ENCODE measurements around the gene MTARC2. TPM values are rescaled to one million over a fixed set of nuclear protein-coding genes. Genes with fewer than 3 reads are reported as not detected.

Gene MTARC2
- polyA plus RNA-seq, 2 donors = 5.0 to 6.0 TPM

GRCh38 chr1:220776720-220777326 lies 28.7 kb downstream of the MTARC2 start:
- Histone ChIP-seq H3K36me3 (ENCODE audit: control insufficient read depth in 2 of 2, insufficient read depth in 2 of 2, low read length in 1 of 2) (no peaks in the 10 kb centered on the region), H3K4me3 (ENCODE audit: low read depth in 1 of 2, low read length in 2 of 2) (no peak overlapping the region), H3K4me1 (ENCODE audit: control insufficient read depth in 2 of 2, insufficient read depth in 2 of 2, low read length in 1 of 2) (no peaks in the 10 kb centered on the region), H3K27ac (ENCODE audit: low read depth in 2 of 2, low read length in 1 of 2) (no peak overlapping the region), H3K27me3 (ENCODE audit: control insufficient read depth in 1 of 2, insufficient read depth in 2 of 2, low read length in 2 of 2) (no peaks in the 10 kb centered on the region), H3K9me3 (ENCODE audit: control insufficient read depth in 2 of 2, insufficient read depth in 1 of 2, low read depth in 1 of 2, low read length in 1 of 2) (no peaks in the 10 kb centered on the region)
- 30% methylated on average over 19 of the region's 19 CpGs for WGBS, 2 donors

DNA sequence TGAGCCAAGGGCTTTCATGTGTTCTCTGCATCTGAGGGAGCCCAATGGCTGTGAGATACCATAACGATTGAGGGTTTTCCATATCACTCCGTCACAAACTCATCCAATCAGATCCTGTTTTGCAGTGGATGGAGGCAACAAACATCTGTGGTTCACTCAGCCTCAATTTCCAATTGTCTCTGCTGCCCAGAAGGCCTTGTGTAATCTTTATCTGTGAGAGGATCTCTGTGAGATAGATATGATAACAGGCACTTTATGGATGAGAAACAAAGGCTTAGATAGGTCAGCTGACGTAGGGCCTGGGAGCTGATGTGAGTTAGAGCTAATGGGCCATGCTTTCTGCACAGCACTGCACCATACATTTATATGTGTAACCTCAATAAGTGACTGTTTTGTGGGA lies 35.3 kb downstream of the MTARC2 start:
- Histone ChIP-seq H3K4me3 (ENCODE audit: low read depth in 1 of 2, low read length in 2 of 2) (no peak overlapping the region), H3K36me3 (ENCODE audit: control insufficient read depth in 2 of 2, insufficient read depth in 2 of 2, low read length in 1 of 2) (peaks cover 0 to 3% of the 10 kb centered on the region in 2 donors), H3K27ac (ENCODE audit: low read depth in 2 of 2, low read length in 1 of 2) (no peak overlapping the region), H3K9me3 (ENCODE audit: control insufficient read depth in 2 of 2, insufficient read depth in 1 of 2, low read depth in 1 of 2, low read length in 1 of 2) (no peaks in the 10 kb centered on the region), H3K27me3 (ENCODE audit: control insufficient read depth in 1 of 2, insufficient read depth in 2 of 2, low read length in 2 of 2) (no peaks in the 10 kb centered on the region), H3K4me1 (ENCODE audit: control insufficient read depth in 2 of 2, insufficient read depth in 2 of 2, low read length in 1 of 2) (peaks cover 0 to 10% of the 10 kb centered on the region in 2 donors)
- 86 to 87% methylated on average over 3 of the region's 3 CpGs for WGBS, 2 donors

DNA sequence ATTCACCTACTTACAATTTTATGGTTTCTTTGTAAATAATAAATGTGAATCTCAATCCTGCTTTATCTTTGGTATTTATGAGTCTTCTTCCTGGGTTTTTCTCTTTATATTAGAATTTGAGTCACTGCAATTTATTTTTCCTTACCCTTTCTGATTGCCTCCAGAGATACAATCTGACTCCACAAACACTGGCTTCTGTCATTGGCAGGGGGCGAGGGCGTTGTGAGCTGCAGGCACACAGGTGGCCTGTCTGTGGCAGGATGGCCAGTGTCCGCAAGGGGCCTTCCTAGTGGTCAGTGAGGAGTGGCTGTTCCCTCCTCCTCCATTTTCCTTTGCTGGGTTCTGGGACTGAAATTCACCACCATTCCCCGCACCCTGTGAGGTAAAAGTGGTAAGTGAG lies 36.6 kb downstream of the MTARC2 start:
- no peak overlapping the region for H3K27ac ChIP-seq (ENCODE audit: low read depth in 2 of 2, low read length in 1 of 2)
- no peaks in the 10 kb centered on the region for H3K9me3 ChIP-seq (ENCODE audit: control insufficient read depth in 2 of 2, insufficient read depth in 1 of 2, low read depth in 1 of 2, low read length in 1 of 2)
- no peaks in the 10 kb centered on the region for H3K27me3 ChIP-seq (ENCODE audit: control insufficient read depth in 1 of 2, insufficient read depth in 2 of 2, low read length in 2 of 2)
- H3K36me3 ChIP-seq (ENCODE audit: control insufficient read depth in 2 of 2, insufficient read depth in 2 of 2, low read length in 1 of 2) = peaks cover 0 to 3% of the 10 kb centered on the region in 2 donors
- WGBS, 2 donors = 94 to 96% methylated on average over 4 of the region's 4 CpGs
- no peak overlapping the region for H3K4me3 ChIP-seq (ENCODE audit: low read depth in 1 of 2, low read length in 2 of 2)
- peaks cover 0 to 10% of the 10 kb centered on the region in 2 donors for H3K4me1 ChIP-seq (ENCODE audit: control insufficient read depth in 2 of 2, insufficient read depth in 2 of 2, low read length in 1 of 2)

- no peak overlapping the region for H3K4me3 ChIP-seq (ENCODE audit: low read depth in 1 of 2, low read length in 2 of 2)
- H3K27ac ChIP-seq (ENCODE audit: low read depth in 2 of 2, low read length in 1 of 2) = peak overlapping the region; percentile 50 to 68
- no peaks in the 10 kb centered on the region for H3K27me3 ChIP-seq (ENCODE audit: control insufficient read depth in 1 of 2, insufficient read depth in 2 of 2, low read length in 2 of 2)
- 83 to 84% methylated on average over 11 of the region's 11 CpGs for WGBS, 2 donors
- H3K36me3 ChIP-seq (ENCODE audit: control insufficient read depth in 2 of 2, insufficient read depth in 2 of 2, low read length in 1 of 2) = peaks cover 0 to 3% of the 10 kb centered on the region in 2 donors
- no peaks in the 10 kb centered on the region for H3K9me3 ChIP-seq (ENCODE audit: control insufficient read depth in 2 of 2, insufficient read depth in 1 of 2, low read depth in 1 of 2, low read length in 1 of 2)
- peaks cover 0 to 10% of the 10 kb centered on the region in 2 donors for H3K4me1 ChIP-seq (ENCODE audit: control insufficient read depth in 2 of 2, insufficient read depth in 2 of 2, low read length in 1 of 2)
Observed at GRCh38 chr1:220785166-220786056, 37.3 kb downstream of the MTARC2 start.

DNA sequence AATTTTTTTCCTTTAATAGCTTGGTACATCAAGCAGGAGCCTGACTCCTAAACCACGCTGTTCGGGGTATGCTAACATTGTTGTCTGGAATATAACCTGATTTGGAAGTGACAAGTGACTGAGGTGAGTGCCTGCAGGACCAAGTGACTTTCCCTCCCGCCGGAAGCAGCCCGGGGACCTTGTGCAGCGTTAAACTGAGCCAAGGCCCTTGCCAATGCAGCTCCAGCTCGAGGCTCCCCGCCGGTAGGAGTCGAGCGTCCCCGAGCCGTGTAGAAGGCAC lies 37.9 kb downstream of the MTARC2 start:
- peak overlapping the region in 1 of 2 donors; percentile 58 for H3K4me3 ChIP-seq (ENCODE audit: low read depth in 1 of 2, low read length in 2 of 2)
- H3K36me3 ChIP-seq (ENCODE audit: control insufficient read depth in 2 of 2, insufficient read depth in 2 of 2, low read length in 1 of 2) = peaks cover 0 to 3% of the 10 kb centered on the region in 2 donors
- H3K4me1 ChIP-seq (ENCODE audit: control insufficient read depth in 2 of 2, insufficient read depth in 2 of 2, low read length in 1 of 2) = peaks cover 0 to 10% of the 10 kb centered on the region in 2 donors
- peak overlapping the region; percentile 59 to 68 for H3K27ac ChIP-seq (ENCODE audit: low read depth in 2 of 2, low read length in 1 of 2)
- H3K9me3 ChIP-seq (ENCODE audit: control insufficient read depth in 2 of 2, insufficient read depth in 1 of 2, low read depth in 1 of 2, low read length in 1 of 2) = no peaks in the 10 kb centered on the region
- H3K27me3 ChIP-seq (ENCODE audit: control insufficient read depth in 1 of 2, insufficient read depth in 2 of 2, low read length in 2 of 2) = no peaks in the 10 kb centered on the region
- WGBS, 2 donors = 34 to 35% methylated on average over 10 to 13 of the region's 13 CpGs

DNA sequence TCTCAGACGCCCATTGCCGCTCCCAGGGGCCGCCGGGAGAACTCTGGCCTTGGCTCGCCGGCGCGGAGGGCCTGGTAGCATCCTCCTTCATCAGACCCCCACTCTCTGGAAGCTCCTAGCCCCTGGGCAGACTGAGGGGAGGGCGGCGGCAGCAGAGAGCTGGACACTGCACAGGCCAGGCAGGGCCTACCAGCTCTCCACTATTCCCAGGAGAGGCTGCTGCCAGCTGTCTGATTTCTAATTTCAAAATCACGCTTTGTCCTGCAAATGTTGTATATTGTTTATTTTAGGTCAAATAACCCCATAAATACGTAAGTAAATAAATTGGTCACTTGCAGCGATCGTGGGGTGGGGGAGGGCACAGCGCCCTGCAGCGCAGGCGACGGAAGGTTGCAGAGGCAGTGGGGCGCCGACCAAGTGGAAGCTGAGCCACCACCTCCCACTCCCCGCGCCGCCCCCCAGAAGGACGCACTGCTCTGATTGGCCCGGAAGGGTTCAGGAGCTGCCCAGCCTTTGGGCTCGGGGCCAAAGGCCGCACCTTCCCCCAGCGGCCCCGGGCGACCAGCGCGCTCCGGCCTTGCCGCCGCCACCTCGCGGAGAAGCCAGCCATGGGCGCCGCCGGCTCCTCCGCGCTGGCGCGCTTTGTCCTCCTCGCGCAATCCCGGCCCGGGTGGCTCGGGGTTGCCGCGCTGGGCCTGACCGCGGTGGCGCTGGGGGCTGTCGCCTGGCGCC lies 38.4 kb downstream of the MTARC2 start, which contains the start of gene MTARC1:
Gene MTARC1 (plus strand): TSS at position 577 of the 732 bp plus-strand sequence. CDS start 32 bp downstream, at position 609.
- Histone ChIP-seq H3K36me3 (ENCODE audit: control insufficient read depth in 2 of 2, insufficient read depth in 2 of 2, low read length in 1 of 2) (peaks cover 0 to 3% of the 10 kb centered on the region in 2 donors), H3K27me3 (ENCODE audit: control insufficient read depth in 1 of 2, insufficient read depth in 2 of 2, low read length in 2 of 2) (no peaks in the 10 kb centered on the region), H3K9me3 (ENCODE audit: control insufficient read depth in 2 of 2, insufficient read depth in 1 of 2, low read depth in 1 of 2, low read length in 1 of 2) (no peaks in the 10 kb centered on the region), H3K4me3 (ENCODE audit: low read depth in 1 of 2, low read length in 2 of 2) (peak within 1 kb of the TSS; percentile 58 to 62), H3K4me1 (ENCODE audit: control insufficient read depth in 2 of 2, insufficient read depth in 2 of 2, low read length in 1 of 2) (peaks cover 0 to 13% of the 10 kb centered on the region in 2 donors), H3K27ac (ENCODE audit: low read depth in 2 of 2, low read length in 1 of 2) (peak within 1 kb of the TSS; percentile 68 to 72)
- 5 to 6% methylated on average over 56 of the region's 56 CpGs for WGBS, 2 donors

DNA sequence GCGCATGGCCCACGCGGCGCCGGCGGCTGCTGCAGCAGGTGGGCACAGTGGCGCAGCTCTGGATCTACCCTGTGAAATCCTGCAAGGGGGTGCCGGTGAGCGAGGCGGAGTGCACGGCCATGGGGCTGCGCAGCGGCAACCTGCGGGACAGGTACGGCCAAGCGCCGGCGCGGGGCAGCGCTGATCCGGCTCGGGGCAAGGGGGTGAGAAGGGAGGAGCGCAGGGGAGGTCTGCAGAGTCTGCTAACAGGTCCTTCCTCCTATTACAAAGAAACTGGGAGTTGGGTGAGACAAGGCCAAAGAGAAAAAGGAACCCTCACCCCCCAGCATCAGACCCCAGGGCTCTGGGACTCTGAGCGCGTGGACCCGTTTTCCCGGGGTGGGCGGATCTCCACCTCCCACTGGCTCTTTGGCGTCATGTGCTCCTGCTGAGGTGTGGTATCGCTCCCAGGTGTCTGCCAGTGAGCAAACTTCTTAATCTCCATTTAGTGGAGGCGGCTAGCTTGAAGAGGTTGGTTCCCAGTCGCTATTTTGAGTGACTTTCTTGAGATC lies 39.0 kb downstream of the MTARC2 start:
- Histone ChIP-seq H3K27me3 (ENCODE audit: control insufficient read depth in 1 of 2, insufficient read depth in 2 of 2, low read length in 2 of 2) (no peaks in the 10 kb centered on the region), H3K4me1 (ENCODE audit: control insufficient read depth in 2 of 2, insufficient read depth in 2 of 2, low read length in 1 of 2) (peaks cover 0 to 13% of the 10 kb centered on the region in 2 donors), H3K9me3 (ENCODE audit: control insufficient read depth in 2 of 2, insufficient read depth in 1 of 2, low read depth in 1 of 2, low read length in 1 of 2) (no peaks in the 10 kb centered on the region), H3K27ac (ENCODE audit: low read depth in 2 of 2, low read length in 1 of 2) (peak overlapping the region; percentile 68 to 72), H3K4me3 (ENCODE audit: low read depth in 1 of 2, low read length in 2 of 2) (peak overlapping the region; percentile 58 to 62), H3K36me3 (ENCODE audit: control insufficient read depth in 2 of 2, insufficient read depth in 2 of 2, low read length in 1 of 2) (peaks cover 0 to 3% of the 10 kb centered on the region in 2 donors)
- 4 to 5% methylated on average over 32 of the region's 32 CpGs for WGBS, 2 donors

DNA sequence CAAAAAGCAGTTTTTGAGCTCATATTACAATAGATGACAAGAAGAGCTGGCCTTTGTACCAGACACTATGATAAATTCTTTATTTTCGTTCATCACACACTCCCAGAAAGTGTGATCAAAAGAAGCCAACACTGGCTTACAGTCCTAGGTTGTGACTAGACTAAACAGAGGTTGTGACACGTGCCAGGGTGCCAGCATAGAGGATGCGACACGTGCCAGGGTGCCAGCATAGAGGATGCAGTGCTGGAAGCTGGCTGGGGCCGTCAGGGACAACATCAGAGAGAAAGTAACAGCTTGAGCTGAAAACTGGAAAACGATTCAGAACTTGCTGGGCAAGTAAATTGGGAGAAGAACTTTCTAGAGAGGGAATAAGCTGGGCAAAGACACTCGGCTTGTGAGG lies 40.8 kb downstream of the MTARC2 start:
- Histone ChIP-seq H3K27me3 (ENCODE audit: control insufficient read depth in 1 of 2, insufficient read depth in 2 of 2, low read length in 2 of 2) (no peaks in the 10 kb centered on the region), H3K36me3 (ENCODE audit: control insufficient read depth in 2 of 2, insufficient read depth in 2 of 2, low read length in 1 of 2) (no peaks in the 10 kb centered on the region), H3K9me3 (ENCODE audit: control insufficient read depth in 2 of 2, insufficient read depth in 1 of 2, low read depth in 1 of 2, low read length in 1 of 2) (no peaks in the 10 kb centered on the region), H3K27ac (ENCODE audit: low read depth in 2 of 2, low read length in 1 of 2) (no peak overlapping the region), H3K4me3 (ENCODE audit: low read depth in 1 of 2, low read length in 2 of 2) (no peak overlapping the region), H3K4me1 (ENCODE audit: control insufficient read depth in 2 of 2, insufficient read depth in 2 of 2, low read length in 1 of 2) (peaks cover 0 to 13% of the 10 kb centered on the region in 2 donors)
- 76 to 78% methylated on average over 7 of the region's 7 CpGs for WGBS, 2 donors

- H3K27ac ChIP-seq (ENCODE audit: low read depth in 2 of 2, low read length in 1 of 2) = no peak overlapping the region
- H3K4me3 ChIP-seq (ENCODE audit: low read depth in 1 of 2, low read length in 2 of 2) = no peak overlapping the region
- peaks cover 0 to 13% of the 10 kb centered on the region in 2 donors for H3K4me1 ChIP-seq (ENCODE audit: control insufficient read depth in 2 of 2, insufficient read depth in 2 of 2, low read length in 1 of 2)
- WGBS, 2 donors = 76 to 82% methylated on average over 2 of the region's 2 CpGs
- H3K9me3 ChIP-seq (ENCODE audit: control insufficient read depth in 2 of 2, insufficient read depth in 1 of 2, low read depth in 1 of 2, low read length in 1 of 2) = no peaks in the 10 kb centered on the region
- no peaks in the 10 kb centered on the region for H3K27me3 ChIP-seq (ENCODE audit: control insufficient read depth in 1 of 2, insufficient read depth in 2 of 2, low read length in 2 of 2)
- H3K36me3 ChIP-seq (ENCODE audit: control insufficient read depth in 2 of 2, insufficient read depth in 2 of 2, low read length in 1 of 2) = no peaks in the 10 kb centered on the region
Observed at GRCh38 chr1:220789532-220790147, 41.5 kb downstream of the MTARC2 start.
